HepG2 (cell line): ENCODE results near the gene TF. TPM values are rescaled to one million over a fixed set of nuclear protein-coding genes. Genes with fewer than 3 reads are reported as not detected.

Experiments
- FLYWCH1 ChIP-seq: sonication (generic); formaldehyde crosslinking; IDR thresholded peaks from 2 replicates; pipeline ENCODE4 v1.8.1; 2023; ENCODE audit warnings: mild to moderate bottlenecking, missing genetic modification reagents
- IRX3 ChIP-seq: sonication (generic); formaldehyde crosslinking; IDR thresholded peaks from 2 replicates; pipeline ENCODE4 v1.8.1; 2023; ENCODE audit warnings: mild to moderate bottlenecking, low read depth, missing genetic modification reagents, borderline replicate concordance
- KDM4B ChIP-seq: sonication (generic); formaldehyde crosslinking; IDR thresholded peaks from 2 replicates; pipeline ENCODE4 v1.4.0; 2020; ENCODE audit warnings: missing genetic modification reagents
- MAFG ChIP-seq: sonication (generic); formaldehyde crosslinking; IDR thresholded peaks from 2 replicates; pipeline ENCODE4 v1.5.1; 2020; ENCODE audit warnings: mild to moderate bottlenecking, missing genetic modification reagents
- MBD4 ChIP-seq: IDR thresholded peaks from 2 replicates; pipeline ENCODE4 v1.6.1; 2012; ENCODE audit warnings: low read length, inconsistent platforms, borderline replicate concordance
- MTF1 ChIP-seq: sonication (generic); formaldehyde crosslinking; IDR thresholded peaks from 2 replicates; pipeline ENCODE4 v1.5.0; 2020; ENCODE audit warnings: missing genetic modification reagents
- NR3C1 ChIP-seq: sonication (generic); formaldehyde crosslinking; IDR thresholded peaks from 2 replicates; pipeline ENCODE4 v1.4.0; 2020; ENCODE audit warnings: missing genetic modification reagents
- POLR2A ChIP-seq, 2 experiments: IDR thresholded peaks; 2 replicates each; pipeline ENCODE4 v1.6.1; 2011; ENCODE audit warnings: low read depth in 2 of 2, low read length in 2 of 2, mild to moderate bottlenecking in 1 of 2, moderate library complexity in 1 of 2; ENCODE audit not compliant: insufficient read depth in 1 of 2
- RXRA ChIP-seq: sonication (generic); formaldehyde crosslinking; IDR thresholded peaks from 2 replicates; pipeline ENCODE4 v1.5.1; 2020; ENCODE audit warnings: missing genetic modification reagents
- RXRB ChIP-seq: IDR thresholded peaks from 2 replicates; pipeline ENCODE4 v1.6.1; 2016; ENCODE audit warnings: borderline replicate concordance, missing genetic modification reagents, missing compliant biosample characterization
- SNAPC4 ChIP-seq: sonication (generic); formaldehyde crosslinking; IDR thresholded peaks from 2 replicates; pipeline ENCODE4 v1.4.0; 2020; ENCODE audit warnings: mild to moderate bottlenecking, missing genetic modification reagents
- TCF7 ChIP-seq: sonication (generic); IDR thresholded peaks from 2 replicates; pipeline ENCODE4 v1.6.1; 2016; ENCODE audit warnings: antibody characterized with exemption, low read depth
- TRIM22 ChIP-seq: fragments of 450-650 bp; IDR thresholded peaks from 2 replicates; pipeline ENCODE4 v1.6.1; 2017
- ZFP36 ChIP-seq: fragments of 150-350 bp; IDR thresholded peaks from 2 replicates; pipeline ENCODE4 v1.6.1; 2018; ENCODE audit warnings: borderline replicate concordance, low read length, low read depth; ENCODE audit not compliant: partially characterized antibody
- ZMYM2 ChIP-seq: sonication (generic); formaldehyde crosslinking; IDR thresholded peaks from 2 replicates; pipeline ENCODE4 v1.8.0; 2022; ENCODE audit warnings: mild to moderate bottlenecking, missing genetic modification reagents
- ZNF10 ChIP-seq: sonication (generic); formaldehyde crosslinking; IDR thresholded peaks from 2 replicates; pipeline ENCODE4 v1.4.0; 2020; ENCODE audit warnings: mild to moderate bottlenecking, low read depth, missing genetic modification reagents, borderline replicate concordance
- ZNF263 ChIP-seq: sonication (generic); formaldehyde crosslinking; IDR thresholded peaks from 2 replicates; pipeline ENCODE4 v1.4.0; 2020; ENCODE audit warnings: missing genetic modification reagents
- ZNF510 ChIP-seq: sonication (generic); formaldehyde crosslinking; IDR thresholded peaks from 2 replicates; pipeline ENCODE4 v1.4.0; 2020; ENCODE audit warnings: low read depth, mild to moderate bottlenecking, missing genetic modification reagents
- ZNF546 ChIP-seq: sonication (generic); formaldehyde crosslinking; conservative IDR thresholded peaks from 2 replicates; pipeline ENCODE4 v1.8.1; 2023; ENCODE audit warnings: mild to moderate bottlenecking, missing genetic modification reagents
- ZNF678 ChIP-seq: sonication (generic); formaldehyde crosslinking; IDR thresholded peaks from 2 replicates; pipeline ENCODE4 v1.4.0; 2020; ENCODE audit warnings: mild to moderate bottlenecking, missing genetic modification reagents
- ZNF761 ChIP-seq: sonication (generic); formaldehyde crosslinking; conservative IDR thresholded peaks from 2 replicates; pipeline ENCODE4 v1.4.0; 2020; ENCODE audit warnings: mild to moderate bottlenecking, missing genetic modification reagents
- ZNF773 ChIP-seq: sonication (generic); formaldehyde crosslinking; IDR thresholded peaks from 2 replicates; pipeline ENCODE4 v1.4.0; 2020; ENCODE audit warnings: missing genetic modification reagents, borderline replicate concordance
- polyA plus RNA-seq, 8 experiments: library from polyadenylated mRNA; depleted of rRNA in 3 of 8; stranded (reverse) in 7 of 8; unstranded in 1 of 8; fragments of >200 nt; fragmentation: Illumina TruSeq in 4 of 8; extraction: Trizol in 4 of 8; gene quantifications; 2 replicates each; pipeline versions ENCODE4 v1.2.1 to v1.2.3, GENCODE V29; 2011 to 2016; ENCODE audit warnings: low read depth in 4 of 8, missing spikeins in 1 of 8, mixed read lengths in 1 of 8; ENCODE audit not compliant: insufficient read depth in 1 of 8
- total RNA-seq, 5 experiments: library from RNA; depleted of rRNA; stranded (reverse); fragments of >200 nt; fragmentation: Illumina TruSeq; extraction: Trizol; gene quantifications; 2 replicates each; pipeline ENCODE4 v1.2.3, GENCODE V29; 2016; ENCODE audit warnings: low read depth in 1 of 5
- TF ChIP-seq, protein P1 (sequence below): sonication (generic); formaldehyde crosslinking; IDR thresholded peaks from 2 replicates; pipeline ENCODE4 v1.4.0; 2020; ENCODE audit warnings: missing genetic modification reagents, borderline replicate concordance

Gene TF
- total and polyA plus RNA-seq, 2 of the 13 experiments (the other 11 are each of a cell fraction or from before 2014, with no cell fraction given): 10,074 to 11,821 TPM

GRCh38 chr3:133763797-133764683, 17.8 kb downstream of the TF start (continued):
- no peak for TF ChIP-seq FLYWCH1 (CRISPR knock-in tag)
- peak; percentile 28; the same call in 1 of the 2 replicates for TF ChIP-seq ZNF263 (CRISPR knock-in tag)
- no peak for TF ChIP-seq KDM4B
- TF ChIP-seq RXRA (CRISPR knock-in tag): no peak
- no peak for TF ChIP-seq MAFG
- TF ChIP-seq IRX3 (CRISPR knock-in tag): peak; percentile 86; the same call in 1 of the 2 replicates
- no peak for TF ChIP-seq ZNF546 (CRISPR knock-in tag)
- no peak for TF ChIP-seq ZMYM2 (CRISPR knock-in tag)
- peak; percentile 45 to 62; a peak in 3 of 4 replicates for TF ChIP-seq POLR2A (IDR thresholded peaks at IDR 0.05; ENCODE audit: insufficient read depth in 1 of 2, low read depth in 2 of 2, low read length in 2 of 2)
- TF ChIP-seq ZNF678 (CRISPR knock-in tag): no peak
- no peak for TF ChIP-seq MTF1
- no peak for TF ChIP-seq ZNF761 (CRISPR knock-in tag)
- no peak for TF ChIP-seq ZNF773 (CRISPR knock-in tag)
- TF ChIP-seq ZNF10 (CRISPR knock-in tag): no peak
- TF ChIP-seq ZFP36: no peak
- no peak for TF ChIP-seq RXRB (CRISPR knock-in tag)
- TF ChIP-seq TCF7: no peak
- no peak for TF ChIP-seq ZNF510 (CRISPR knock-in tag)
- TF ChIP-seq, protein P1, sequence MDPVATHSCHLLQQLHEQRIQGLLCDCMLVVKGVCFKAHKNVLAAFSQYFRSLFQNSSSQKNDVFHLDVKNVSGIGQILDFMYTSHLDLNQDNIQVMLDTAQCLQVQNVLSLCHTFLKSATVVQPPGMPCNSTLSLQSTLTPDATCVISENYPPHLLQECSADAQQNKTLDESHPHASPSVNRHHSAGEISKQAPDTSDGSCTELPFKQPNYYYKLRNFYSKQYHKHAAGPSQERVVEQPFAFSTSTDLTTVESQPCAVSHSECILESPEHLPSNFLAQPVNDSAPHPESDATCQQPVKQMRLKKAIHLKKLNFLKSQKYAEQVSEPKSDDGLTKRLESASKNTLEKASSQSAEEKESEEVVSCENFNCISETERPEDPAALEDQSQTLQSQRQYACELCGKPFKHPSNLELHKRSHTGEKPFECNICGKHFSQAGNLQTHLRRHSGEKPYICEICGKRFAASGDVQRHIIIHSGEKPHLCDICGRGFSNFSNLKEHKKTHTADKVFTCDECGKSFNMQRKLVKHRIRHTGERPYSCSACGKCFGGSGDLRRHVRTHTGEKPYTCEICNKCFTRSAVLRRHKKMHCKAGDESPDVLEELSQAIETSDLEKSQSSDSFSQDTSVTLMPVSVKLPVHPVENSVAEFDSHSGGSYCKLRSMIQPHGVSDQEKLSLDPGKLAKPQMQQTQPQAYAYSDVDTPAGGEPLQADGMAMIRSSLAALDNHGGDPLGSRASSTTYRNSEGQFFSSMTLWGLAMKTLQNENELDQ: no peak
- TF ChIP-seq TRIM22: no peak
- no peak for TF ChIP-seq SNAPC4
- no peak for TF ChIP-seq NR3C1 (CRISPR knock-in tag)
- peak; percentile 20; the same call in 1 of the 2 replicates for TF ChIP-seq MBD4
